Epidermal melanocyte (primary cell): ENCODE data around the gene DNMT1.
"Not testable (repeated sequence)": the region's sequence is repeated elsewhere in the genome, so short reads cannot be mapped to it uniquely, and the experiment has no call there.

Experiments used
- DNase-seq: peaks from one replicate; pipeline ENCODE4 v3.0.0; 2011; ENCODE audit warnings: low spot score; ENCODE audit not compliant: insufficient read length

DNMT1 gene

DNA sequence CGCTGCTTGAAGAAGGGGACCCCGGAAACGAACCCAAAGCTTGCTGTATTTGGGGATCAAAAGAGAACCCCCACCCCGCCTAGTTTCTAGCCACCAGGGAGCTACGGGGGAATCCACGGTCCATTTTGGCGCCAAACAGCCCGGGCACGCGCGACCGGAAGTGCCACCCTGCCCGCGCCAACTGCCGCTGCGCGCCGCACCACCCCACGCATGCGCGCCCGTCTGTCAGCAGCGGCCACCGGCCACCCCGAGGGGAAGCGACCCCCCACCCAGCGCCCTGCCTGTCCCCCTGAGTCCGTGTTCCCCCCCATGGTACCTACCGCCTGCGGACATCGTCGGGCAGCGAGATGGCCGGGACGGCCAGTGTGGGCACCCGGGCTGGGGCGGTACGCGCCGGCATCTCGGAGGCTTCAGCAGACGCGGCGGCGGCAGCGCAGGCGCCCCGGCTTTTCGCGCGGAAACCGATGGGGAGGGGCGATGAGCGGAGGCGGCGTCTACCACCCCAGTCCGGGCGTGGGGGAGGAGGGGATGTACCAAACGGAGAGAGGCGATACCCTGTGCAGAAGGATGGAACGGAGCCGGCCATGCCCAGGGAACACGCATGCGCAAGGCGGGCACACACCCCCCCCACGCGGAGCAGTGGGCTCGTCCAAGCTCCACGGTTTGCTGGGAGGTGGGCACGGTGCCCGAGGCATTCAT lies at the start of gene DNMT1:
Gene DNMT1 (minus strand): TSS at position 454 of the 699 bp plus-strand sequence. CDS start 54 bp downstream, at position 400.
- DNase-seq: peak; percentile 99

DNA sequence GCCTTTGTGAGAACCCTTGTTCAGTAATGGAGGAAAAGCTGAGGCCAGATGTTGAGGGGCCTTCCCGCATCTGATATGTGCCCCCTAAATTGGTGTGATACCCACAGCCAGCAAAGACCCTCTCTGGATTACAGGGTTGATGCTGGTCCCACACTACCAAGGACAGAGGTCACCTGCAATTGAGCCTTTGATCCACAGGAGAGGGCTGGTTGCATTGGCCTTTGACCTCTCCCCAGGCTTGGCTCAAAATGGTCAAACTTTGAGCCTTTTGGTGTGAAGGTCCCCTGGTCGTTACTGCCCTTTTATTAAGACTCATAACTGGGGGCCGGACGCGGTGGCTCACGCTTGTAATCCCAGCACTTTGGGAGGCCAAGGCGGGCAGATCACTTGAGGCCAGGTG lies 48.9 kb upstream of the DNMT1 start:
- no peak for DNase-seq

DNA sequence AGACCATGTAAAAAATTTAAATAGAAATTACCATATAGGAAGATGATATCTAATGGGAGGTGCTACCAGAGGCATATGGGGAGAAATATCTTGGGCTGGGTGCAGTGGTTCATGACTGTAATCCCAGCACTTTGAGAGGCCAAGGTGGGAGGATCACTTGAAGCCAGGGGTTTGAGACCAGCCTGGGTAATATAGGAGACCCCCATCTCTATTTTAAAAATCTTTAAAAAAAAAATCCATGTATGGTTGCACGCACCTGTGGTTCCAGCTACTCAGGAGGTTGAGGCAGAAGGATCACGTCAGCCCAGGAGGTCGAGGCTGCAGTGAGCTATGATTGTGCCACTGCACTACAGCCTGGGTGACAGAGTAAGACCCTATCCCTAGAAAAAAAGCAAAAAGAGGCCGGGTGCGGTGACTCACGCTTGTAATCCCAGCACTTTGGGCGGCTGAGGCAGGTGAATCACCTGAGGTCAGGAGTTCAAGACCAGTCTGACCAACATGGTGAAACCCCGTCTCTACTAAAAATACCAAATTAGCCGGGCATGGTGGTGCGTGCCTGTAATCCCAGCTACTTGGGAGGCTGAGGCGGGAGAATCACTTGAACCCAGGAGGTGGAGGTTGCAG lies 47.2 kb upstream of the DNMT1 start:
- DNase-seq: not testable (repeated sequence)

DNA sequence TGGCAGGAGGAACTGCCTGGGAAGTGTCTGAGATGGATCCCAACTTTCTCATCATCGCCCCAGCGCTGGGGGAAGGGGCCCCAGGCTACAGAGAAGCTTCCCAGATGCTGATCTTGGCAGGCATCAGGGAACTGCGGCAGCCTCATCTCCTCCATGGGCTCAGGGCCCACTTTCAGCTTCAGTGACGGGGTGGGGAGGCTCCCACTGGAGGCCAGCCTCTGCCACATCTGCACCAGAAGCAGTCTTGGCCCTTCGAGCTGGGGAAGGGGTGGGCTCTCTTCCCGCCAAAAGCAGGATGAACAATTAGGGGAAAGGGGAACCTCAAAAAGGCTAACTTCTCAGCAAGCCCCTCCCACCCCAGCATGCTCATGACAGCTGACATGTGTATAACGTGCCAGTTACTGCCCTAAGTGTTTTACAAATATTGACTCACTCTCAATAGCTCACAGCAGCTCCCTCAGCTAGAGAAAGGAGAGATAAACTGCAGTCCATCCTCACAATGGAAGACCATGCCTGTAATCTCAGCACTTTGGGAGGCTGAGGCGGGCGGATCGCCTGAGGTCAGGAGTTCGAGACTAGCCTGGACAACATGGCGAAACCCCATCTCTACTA lies 43.5 kb upstream of the DNMT1 start:
- no peak for DNase-seq

DNA sequence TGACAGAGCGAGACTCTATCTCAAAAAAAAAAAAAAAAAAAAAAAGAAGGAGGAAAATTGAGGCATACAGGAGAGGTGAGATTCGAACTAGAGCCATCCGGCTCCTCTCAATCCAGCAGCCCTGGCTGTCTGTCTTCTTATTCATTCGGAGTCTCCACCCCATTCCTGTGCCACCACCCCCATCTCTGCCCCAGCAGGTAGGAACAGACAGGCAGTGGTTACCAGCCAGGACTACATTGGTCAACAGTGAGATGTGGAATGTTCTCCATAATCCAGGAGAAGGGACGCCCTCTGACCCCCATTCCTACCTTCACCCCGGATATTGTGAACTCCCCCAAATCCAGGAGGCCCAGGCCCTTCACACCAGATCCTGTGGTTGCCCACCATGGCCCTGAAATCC lies 42.9 kb upstream of the DNMT1 start:
- DNase-seq: no peak

DNA sequence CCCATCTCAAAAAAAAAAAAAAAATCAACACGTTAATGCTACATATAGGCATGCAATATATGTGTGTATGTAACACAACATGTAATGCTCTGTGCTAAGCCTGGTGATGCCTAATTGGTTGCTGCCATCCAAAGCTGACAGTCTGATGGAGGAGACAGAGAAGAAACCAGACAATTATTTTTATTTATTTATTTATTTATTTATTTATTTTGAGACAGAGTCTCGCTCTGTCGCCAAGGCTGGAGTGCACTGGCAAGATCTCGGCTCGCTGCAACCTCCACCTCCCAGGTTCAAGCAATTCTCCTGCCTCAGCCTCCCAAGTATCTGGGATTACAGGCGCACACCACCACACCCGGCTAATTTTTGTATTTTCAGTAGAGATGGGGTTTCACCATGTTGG lies 40.7 kb upstream of the DNMT1 start:
- DNase-seq: not testable (repeated sequence)

DNA sequence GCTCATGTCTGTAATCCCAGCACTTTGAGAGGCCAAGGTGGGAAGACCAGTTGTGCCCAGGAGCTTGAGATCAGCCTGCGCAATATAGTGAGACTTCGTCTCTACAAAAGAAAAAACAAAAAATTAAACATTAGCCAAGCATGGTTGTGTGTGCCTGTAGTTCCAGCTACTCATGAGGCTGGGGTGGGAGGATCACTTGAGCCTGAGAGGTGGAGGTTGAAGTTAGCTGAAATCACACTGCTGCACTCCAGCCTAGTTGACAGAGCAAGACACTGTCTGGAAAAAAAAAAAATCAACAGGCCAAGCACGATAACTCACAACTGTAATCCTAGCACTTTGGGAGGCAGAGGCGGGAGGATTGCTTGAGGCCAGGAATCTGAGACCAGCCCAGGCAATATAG lies 40.2 kb upstream of the DNMT1 start:
- no peak for DNase-seq

DNA sequence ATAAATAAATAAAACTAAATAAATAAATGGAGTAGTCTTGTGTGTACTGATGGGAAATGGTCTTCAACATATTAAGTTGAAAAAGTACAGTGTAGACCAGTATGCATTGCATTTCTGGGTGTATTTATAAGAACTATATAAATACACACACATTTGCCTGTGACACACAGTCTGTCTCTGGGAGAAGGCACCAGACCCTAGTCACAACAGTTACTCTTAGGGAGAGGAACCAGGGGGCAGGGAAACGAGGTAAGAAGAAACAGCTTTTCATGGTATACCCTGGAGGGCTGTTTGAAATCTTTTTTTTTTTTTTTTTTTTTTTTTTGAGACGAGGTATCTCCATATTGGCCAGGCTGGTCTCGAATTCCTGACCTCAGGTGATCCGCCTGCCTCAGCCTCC lies 39.2 kb upstream of the DNMT1 start:
- DNase-seq: no peak

DNA sequence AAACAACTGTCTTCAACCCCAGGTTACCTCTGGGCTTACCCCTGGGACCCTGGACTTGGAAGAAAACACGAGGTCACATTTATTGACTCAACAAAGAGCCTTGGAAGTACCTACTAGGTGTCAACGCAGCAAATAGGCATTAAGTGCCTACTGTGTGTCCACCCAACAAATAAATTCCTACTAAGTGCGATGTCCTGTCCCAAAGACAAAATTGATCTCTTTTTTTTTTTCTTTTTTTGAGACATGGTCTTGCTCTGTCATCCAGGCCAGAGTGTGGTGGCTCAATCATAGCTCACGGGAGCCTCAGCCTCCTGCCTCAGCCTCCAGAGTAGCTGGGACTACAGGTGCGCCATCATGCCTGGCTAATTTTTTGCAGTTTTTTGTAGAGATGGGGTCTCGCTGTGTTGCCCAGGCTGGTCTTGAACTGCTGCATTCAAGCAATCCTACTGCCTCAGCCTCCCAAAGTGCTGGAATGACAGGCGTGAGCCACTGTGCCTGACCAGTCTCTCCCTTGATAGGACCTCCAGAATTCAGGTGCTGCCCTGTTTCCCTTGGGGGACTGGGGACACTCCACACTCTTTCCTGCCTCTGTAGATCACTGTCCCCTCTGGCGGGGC lies 37.0 kb upstream of the DNMT1 start:
- DNase-seq: no peak

DNA sequence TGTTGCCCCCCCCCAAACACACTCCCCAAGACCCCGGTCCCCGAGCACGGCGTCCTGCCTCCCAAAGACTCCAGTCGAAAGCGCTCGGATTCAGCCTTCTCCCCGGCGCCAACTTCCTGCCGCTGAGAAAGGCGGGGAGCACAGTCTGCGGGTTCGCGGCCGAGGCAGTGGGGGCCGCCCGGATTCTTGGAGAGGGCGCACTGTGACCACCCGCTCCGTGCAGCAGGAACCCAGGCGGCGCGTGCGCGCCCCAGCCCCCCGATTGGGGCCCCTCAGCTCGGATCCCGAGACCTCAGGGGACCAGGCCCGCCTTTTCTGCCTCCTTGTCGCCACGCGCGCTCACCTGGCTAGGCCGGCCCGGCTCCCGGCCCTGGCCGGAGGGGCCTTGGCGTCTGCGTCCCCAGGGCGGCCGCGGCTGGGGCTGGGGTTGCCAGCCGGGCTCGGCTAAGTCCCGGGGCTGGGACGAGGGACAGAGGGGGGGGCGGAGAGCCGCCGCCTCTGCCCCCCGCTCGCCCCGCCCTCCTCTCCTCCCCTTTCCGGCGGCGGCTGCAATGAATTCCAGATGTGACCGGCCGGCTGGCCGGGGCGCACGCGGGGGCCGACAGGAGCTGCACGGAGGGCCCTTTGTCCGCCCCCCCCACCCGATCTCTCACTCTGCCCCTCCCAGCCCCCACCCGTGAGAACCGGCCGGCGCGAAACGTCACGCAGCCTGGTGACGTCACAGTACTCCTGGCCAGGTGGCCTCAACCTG lies 36.3 kb upstream of the DNMT1 start, which contains the start of gene S1PR2:
Gene S1PR2 (minus strand): TSS at position 471 of the 751 bp plus-strand sequence. CDS start 6,426 bp downstream, outside the sequence.
- DNase-seq: peak; percentile 83

DNA sequence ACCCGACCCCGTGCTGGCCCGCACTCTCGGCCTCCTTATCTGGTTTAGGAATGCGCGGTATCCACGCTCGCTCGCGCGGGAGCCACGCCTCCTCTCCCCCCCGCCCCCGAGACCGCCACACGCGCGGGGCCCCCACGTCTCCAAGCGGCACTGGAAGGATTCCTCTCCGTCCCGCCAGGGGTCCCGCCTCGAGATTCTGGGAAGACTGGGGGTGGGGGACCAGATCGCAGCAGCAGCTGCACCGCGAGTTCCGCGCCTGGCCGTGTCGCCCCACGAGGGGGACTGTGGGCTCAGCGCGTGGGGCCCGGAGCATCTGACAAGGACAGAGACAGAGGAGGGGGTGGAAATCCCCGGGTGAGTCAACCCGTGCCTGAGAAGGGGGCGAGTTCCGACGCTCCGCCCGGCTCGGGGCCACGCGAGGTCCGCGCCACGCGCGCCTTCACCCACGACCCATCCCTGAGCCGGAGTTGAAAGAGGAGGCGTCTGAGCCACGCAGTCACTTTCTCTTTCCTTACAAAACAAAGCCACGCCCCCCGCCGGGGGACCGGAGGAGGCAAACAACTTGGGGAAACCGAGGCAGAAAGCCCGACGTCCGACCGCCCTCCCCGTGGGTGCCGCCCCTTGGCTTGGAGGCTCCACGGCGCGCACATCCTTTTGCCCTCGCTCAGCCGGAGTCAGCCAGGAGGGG lies 35.6 kb upstream of the DNMT1 start:
- DNase-seq: no peak

DNA sequence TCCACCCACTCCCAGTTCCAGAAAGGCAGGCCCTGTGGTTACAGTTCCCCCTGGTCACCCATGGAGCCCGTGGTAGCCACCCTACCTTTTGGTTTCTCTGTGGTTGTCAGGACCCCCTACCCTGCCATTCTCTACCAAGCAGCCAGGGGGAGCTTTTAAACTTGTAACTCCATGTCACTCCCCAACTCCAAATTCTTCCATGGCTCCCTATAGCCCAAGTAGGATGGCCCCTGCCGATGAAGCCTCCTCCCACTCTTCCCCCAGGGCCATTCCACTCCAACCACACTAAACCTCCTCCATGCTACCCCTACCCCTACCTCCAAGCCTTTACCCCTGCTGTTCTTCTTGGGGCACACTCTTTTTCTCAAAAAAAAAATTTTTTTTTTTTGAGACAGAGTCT lies 34.2 kb upstream of the DNMT1 start:
- DNase-seq: no peak

DNA sequence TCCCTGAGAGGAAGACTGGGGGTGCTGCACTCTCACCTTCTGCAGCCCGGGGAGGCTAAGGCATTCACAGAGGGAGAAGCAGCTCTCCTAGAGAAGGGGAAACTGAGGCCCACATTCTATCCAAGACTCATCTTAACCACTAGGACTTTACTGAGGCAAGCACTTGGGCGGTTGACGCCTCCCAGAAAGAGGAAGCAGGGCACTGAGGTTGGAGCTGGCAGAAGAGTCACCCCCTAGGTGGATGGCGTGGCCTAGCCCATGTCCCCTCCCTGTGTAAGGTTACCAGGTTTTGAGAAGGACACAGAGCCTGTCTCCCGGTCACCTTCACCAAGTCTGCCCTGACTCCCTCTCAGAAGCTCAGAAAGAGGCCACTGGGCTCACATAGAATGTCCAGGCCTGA lies 33.6 kb upstream of the DNMT1 start:
- no peak for DNase-seq

DNA sequence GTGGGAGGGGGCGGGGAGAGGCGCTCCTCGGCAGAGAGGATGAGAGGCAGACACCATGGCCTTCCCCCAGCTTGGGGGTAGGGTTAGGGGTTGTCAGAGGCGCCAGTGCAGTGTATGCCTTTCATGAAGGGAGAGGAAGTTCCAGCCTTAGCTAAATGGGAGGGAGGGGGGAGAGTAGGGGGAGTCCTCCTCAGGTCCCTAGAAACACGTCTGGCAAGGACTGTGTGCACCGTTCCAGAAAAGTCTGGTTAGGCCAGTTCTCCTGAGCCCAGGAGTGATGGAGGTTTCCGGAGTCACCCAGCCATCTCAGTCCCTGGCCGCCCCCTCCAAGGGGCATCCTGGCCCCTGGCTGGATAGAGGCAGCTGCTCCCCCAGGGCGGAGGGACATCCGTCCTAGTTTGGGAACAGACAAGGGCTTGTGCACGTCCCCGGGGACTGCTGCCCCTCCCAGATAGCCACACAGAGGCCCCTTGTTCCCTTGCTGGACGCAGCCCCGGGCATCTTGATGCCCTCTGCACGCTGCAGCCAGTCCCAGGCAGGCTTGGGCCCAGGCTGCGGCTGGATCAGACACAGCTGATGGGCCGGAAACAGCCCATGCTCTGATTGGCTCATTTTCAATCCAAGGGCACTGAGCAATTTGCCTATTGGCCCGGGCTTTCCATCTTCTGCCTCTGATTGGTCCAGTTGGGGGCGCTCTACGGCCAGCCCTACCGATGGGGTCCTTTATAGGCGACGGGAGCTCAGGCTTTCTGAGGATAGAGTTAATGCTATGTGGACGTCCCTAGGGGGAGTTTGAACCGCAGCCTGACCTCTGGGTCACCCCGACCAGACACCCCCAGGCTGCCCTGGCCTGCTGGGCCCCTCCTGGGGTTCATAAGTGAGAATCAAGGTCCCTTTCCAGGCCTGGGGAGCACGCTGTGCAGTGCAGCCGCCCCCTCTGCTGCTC lies 32.5 kb upstream of the DNMT1 start:
- peak; percentile 77 for DNase-seq

DNA sequence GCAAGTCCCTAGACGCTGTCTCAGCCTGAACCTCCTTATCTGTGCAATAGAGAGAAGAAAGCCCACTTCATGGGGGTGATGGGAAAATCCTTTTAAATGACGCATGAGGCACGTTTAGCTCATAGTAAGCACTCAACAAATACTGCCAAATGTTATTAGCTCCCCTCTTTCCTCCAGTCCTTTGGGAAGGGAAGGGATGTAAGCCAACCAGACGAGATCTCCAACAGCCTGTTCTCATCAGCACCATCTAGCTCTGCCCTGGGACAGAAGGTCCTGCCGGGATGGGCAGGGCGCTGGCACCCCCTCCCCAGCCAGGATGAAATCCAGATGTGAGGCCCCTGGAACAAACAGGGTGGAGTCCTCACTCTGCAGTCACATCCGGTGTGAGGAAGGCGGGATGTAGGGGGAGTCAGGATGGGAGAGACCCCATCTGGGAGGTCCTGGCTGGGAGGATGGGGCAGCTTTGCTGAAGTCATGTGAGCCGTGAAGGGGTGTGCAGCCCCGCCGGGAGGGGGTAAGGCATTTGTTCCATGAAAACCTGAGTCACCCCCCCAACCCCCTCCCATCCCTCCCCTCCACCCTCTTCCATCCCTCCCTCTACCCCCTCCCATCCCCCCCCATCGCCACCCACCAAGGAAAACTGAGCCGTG lies 31.7 kb upstream of the DNMT1 start:
- no peak for DNase-seq

DNA sequence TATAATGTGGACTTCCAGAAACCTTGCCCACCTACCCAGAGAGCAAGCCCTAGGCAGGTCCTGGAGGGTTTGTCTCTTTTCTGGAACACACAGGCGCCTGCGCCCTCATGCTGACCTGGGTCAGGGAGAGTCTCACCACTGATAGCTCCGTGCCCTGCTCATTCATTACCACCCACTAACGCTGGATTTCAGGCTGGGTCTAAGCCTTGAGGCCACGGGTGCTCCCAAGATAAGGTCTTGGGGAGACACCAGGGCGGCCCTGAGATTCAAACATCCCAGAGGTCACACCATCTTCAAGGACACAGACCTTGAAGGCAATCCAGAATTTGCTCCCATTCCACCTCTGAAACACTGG lies 31.2 kb upstream of the DNMT1 start:
- DNase-seq: no peak

DNA sequence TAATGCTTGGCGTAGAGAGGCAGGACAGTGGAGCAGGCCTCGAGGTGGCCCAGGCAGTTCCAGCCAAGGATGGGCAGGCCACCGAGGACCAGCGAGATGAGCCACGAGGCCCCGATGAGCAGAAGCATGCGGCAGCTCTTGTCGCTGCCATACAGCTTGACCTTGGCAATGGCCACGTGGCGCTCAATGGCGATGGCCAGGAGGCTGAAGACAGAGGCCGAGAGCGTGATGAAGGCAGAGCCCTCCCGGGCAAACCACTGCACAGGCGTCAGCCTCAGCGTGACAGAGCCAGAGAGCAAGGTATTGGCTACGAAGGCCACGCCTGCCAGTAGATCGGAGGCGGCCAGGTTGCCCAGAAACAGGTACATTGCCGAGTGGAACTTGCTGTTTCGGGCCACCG lies 29.6 kb upstream of the DNMT1 start:
- DNase-seq: no peak

DNA sequence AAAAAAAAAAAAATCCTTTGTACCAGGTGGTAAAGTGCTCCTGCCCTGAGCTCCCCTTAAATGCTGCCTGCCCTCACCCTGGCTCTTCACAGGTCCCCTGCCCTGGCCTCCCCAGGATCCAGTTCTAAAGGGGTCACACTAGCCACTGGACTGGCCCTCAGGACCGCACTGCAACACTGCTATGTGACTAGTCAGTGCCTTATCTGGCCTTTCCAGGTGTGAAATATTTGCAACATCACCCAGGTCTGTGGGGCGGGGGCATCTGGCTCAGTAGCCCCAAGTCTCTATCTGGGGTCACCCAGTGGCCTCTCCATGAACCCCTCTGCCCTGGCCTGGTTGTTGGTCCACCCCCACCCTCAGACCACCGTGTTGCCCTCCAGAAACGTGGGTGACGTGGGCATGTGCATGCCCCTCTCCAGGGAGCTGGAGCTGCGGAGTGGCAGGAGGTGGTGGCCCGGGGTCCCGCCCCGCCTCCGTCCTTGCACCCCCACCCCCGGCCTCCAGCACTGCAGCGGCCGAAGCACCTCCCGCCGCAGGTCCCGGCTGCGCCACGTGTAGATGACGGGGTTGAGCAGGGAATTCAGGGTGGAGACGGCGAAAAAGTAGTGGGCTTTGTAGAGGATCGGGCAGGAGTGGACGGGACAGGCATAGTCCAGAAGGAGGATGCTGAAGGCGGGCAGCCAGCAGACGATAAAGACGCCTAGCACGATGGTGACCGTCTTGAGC lies 28.9 kb upstream of the DNMT1 start:
- DNase-seq: no peak
